RPMI7951 (cell line): Measurements from ENCODE around the gene CENPM. TPM values are rescaled to one million over a fixed set of nuclear protein-coding genes. Genes with fewer than 3 reads are reported as not detected.
"Not testable (repeated sequence)": the region's sequence is repeated elsewhere in the genome, so short reads cannot be mapped to it uniquely, and the experiment has no call there.

Source experiments
- DNase-seq: peaks from one replicate; pipeline ENCODE4 v3.0.0-alpha.2; 2012; ENCODE audit warnings: low read depth
- total RNA-seq: library from RNA; depleted of rRNA; stranded (reverse); fragments of >200 nt; shearing (Covaris generic); gene quantifications from 2 replicates; pipeline ENCODE4 v1.2.3, GENCODE V29; 2014

The CENPM gene
- total RNA-seq, 1 experiment from 2014 or later, result 50.3 TPM

GRCh38 chr22:41966607-41967240 lies 19.8 kb upstream of the CENPM start:
- DNase-seq, result peak; percentile 91

- DNase-seq, result no peak
Measured at GRCh38 chr22:41966225-41966606, 19.3 kb upstream of the CENPM start.

GRCh38 chr22:41964112-41964491 lies 17.1 kb upstream of the CENPM start:
- DNase-seq, result no peak

GRCh38 chr22:41963453-41964111 lies 16.6 kb upstream of the CENPM start:
- no peak for DNase-seq

- no peak for DNase-seq
Measured at GRCh38 chr22:41957941-41958556, 11.1 kb upstream of the CENPM start.

GRCh38 chr22:41952713-41953112 lies 5.8 kb upstream of the CENPM start:
- no peak for DNase-seq

GRCh38 chr22:41951898-41952474 lies 5.0 kb upstream of the CENPM start, which contains the start of gene SMIM45:
TSS of gene SMIM45 (plus strand) at chr22:41952150.
- no peak for DNase-seq

GRCh38 chr22:41949297-41949965 lies 2.5 kb upstream of the CENPM start:
- no peak for DNase-seq

- not testable (repeated sequence) for DNase-seq
Measured at GRCh38 chr22:41948928-41949296, 2.0 kb upstream of the CENPM start.

GRCh38 chr22:41948142-41948541 lies 1.2 kb upstream of the CENPM start:
- DNase-seq, result no peak

GRCh38 chr22:41947424-41948080 lies 600 bp upstream of the CENPM start:
- DNase-seq, result no peak

- no peak for DNase-seq
Measured at GRCh38 chr22:41943661-41944209, 3.2 kb downstream of the CENPM start.

GRCh38 chr22:41940832-41941765 lies 5.9 kb downstream of the CENPM start:
- peak; percentile 61 for DNase-seq

- DNase-seq, result no peak
Measured at GRCh38 chr22:41939981-41940831, 6.7 kb downstream of the CENPM start.

GRCh38 chr22:41936894-41937169 lies 10.1 kb downstream of the CENPM start:
- DNase-seq, result no peak

- DNase-seq, result no peak
Measured at GRCh38 chr22:41935509-41935908, 11.4 kb downstream of the CENPM start.

GRCh38 chr22:41935015-41935351 lies 12.0 kb downstream of the CENPM start:
- no peak for DNase-seq

GRCh38 chr22:41934284-41935014 lies 12.5 kb downstream of the CENPM start:
- no peak for DNase-seq
